Keratinocyte (primary cell): ENCODE measurements around the gene TELO2. TPM values are rescaled to one million over a fixed set of nuclear protein-coding genes. Genes with fewer than 3 reads are reported as not detected.
A peak's percentile ranks its signal among the peaks of the same experiment; 100 is the strongest.

ENCODE experiments used
- DNase-seq: peaks from one replicate; pipeline ENCODE4 v3.0.0-alpha.2; 2011; ENCODE audit warnings: low read depth, missing footprints, low spot score
- FAIRE-seq: peaks from 2 replicates; lab custom pipeline; 2011; peaks lifted over from hg19 to GRCh38; lab: Jason Lieb, UNC
- H2AFZ ChIP-seq: 2 replicates; pipeline ENCODE4 v1.6.0; 2012; ENCODE audit warnings: low read length, control low read depth, inconsistent platforms; ENCODE audit not compliant: control insufficient read depth
- H3K27ac ChIP-seq: 2 replicates; pipeline ENCODE4 v1.5.1; 2011; ENCODE audit warnings: low read length; ENCODE audit not compliant: control insufficient read depth, insufficient read depth
- H3K27me3 ChIP-seq: 3 replicates; pipeline ENCODE4 v1.6.0; 2011; ENCODE audit warnings: low read length; ENCODE audit not compliant: control insufficient read depth, insufficient read depth; ENCODE audit errors: extremely low read depth
- H3K36me3 ChIP-seq, 2 experiments: 2 replicates in 1 of 2; 3 replicates in 1 of 2; pipeline ENCODE4 v1.5.1; 2011; ENCODE audit warnings: low read length in 2 of 2, mild to moderate bottlenecking in 1 of 2; ENCODE audit not compliant: control insufficient read depth in 2 of 2, insufficient read depth in 2 of 2; ENCODE audit errors: extremely low read depth in 1 of 2
- H3K4me1 ChIP-seq: 3 replicates; pipeline ENCODE4 v1.5.1; 2011; ENCODE audit warnings: low read length; ENCODE audit not compliant: control insufficient read depth, insufficient read depth; ENCODE audit errors: extremely low read depth
- H3K4me2 ChIP-seq: 3 replicates; pipeline ENCODE4 v1.6.0; 2011; ENCODE audit warnings: low read depth, low read length; ENCODE audit not compliant: control insufficient read depth, insufficient read depth; ENCODE audit errors: extremely low read depth
- H3K4me3 ChIP-seq, 3 experiments: fragments of 200-600 bp in 1 of 3; sonication (generic) in 1 of 3; 2 replicates in 2 of 3; 3 replicates in 1 of 3; pipeline ENCODE4 v1.5.1; 2011 to 2016; ENCODE audit warnings: low read length in 3 of 3, mild to moderate bottlenecking in 3 of 3, control low read depth in 2 of 3, inconsistent platforms in 1 of 3, low read depth in 1 of 3, mixed read lengths in 1 of 3, mixed run types in 1 of 3, moderate library complexity in 1 of 3; ENCODE audit not compliant: control insufficient read depth in 2 of 3, insufficient read depth in 2 of 3; ENCODE audit errors: extremely low read depth in 1 of 3
- H3K79me2 ChIP-seq: 2 replicates; pipeline ENCODE4 v1.6.0; 2012; ENCODE audit warnings: low read length; ENCODE audit not compliant: control insufficient read depth, insufficient read depth
- H3K9ac ChIP-seq: 3 replicates; pipeline ENCODE4 v1.6.0; 2011; ENCODE audit warnings: low read length; ENCODE audit not compliant: control insufficient read depth, insufficient read depth; ENCODE audit errors: extremely low read depth
- H3K9me1 ChIP-seq: 3 replicates; pipeline ENCODE4 v1.6.0; 2011; ENCODE audit warnings: low read length; ENCODE audit not compliant: control insufficient read depth, insufficient read depth; ENCODE audit errors: extremely low read depth
- H3K9me3 ChIP-seq: 2 replicates; pipeline ENCODE4 v1.5.1; 2012; ENCODE audit warnings: low read depth, low read length; ENCODE audit not compliant: control insufficient read depth
- H4K20me1 ChIP-seq: 3 replicates; pipeline ENCODE4 v1.6.0; 2011; ENCODE audit warnings: low read length; ENCODE audit not compliant: control insufficient read depth, insufficient read depth; ENCODE audit errors: extremely low read depth
- CTCF ChIP-seq, 3 experiments: IDR thresholded peaks in 1 of 3; conservative IDR thresholded peaks in 1 of 3; optimal IDR thresholded peaks in 1 of 3; 2 replicates in 2 of 3; 3 replicates in 1 of 3; pipeline versions ENCODE3 to v1.5.1; 2011; ENCODE audit warnings: low read length in 3 of 3, mild to moderate bottlenecking in 3 of 3, moderate library complexity in 2 of 3, control low read depth in 1 of 3, inconsistent platforms in 1 of 3; ENCODE audit not compliant: insufficient read depth in 2 of 3; ENCODE audit errors: extremely low read depth in 1 of 3
- EZH2 ChIP-seq: IDR thresholded peaks from one replicate; pipeline ENCODE4 v1.6.1; 2012; ENCODE audit warnings: inconsistent platforms, mild to moderate bottlenecking, low read length, moderate library complexity
- dilution Hi-C: fragments of 300-500 bp; cut with MboI; formaldehyde crosslinking; loops from one replicate; pipeline ENCODE4 v1.7.0; 2020; ENCODE audit warnings: low sequenced_read_pairs; ENCODE audit not compliant: extremely low pct_ligation_motif_present
- polyA plus RNA-seq, 5 experiments: library from polyadenylated mRNA; depleted of rRNA in 3 of 5; stranded (reverse) in 3 of 5; stranded (forward) in 1 of 5; unstranded in 1 of 5; fragments of >200 nt; gene quantifications; 1 replicate in 1 of 5; 2 replicates in 3 of 5; 3 replicates in 1 of 5; pipeline versions ENCODE4 v1.2.1 to v1.2.3, GENCODE V29; 2011 to 2012; ENCODE audit warnings: missing spikeins in 2 of 5, low read depth in 1 of 5, low replicate concordance in 1 of 5

The TELO2 gene
- polyA plus RNA-seq, 1 donor (not counting 4 experiments of a cell fraction or from before 2014, with no cell fraction given): 7.9 TPM

GRCh38 chr16:1543085-1543896 is 50.1 kb downstream of the TELO2 start:
- Histone ChIP-seq H3K9me1 (no peaks in the 10 kb centered on the region), H3K9ac (peak overlapping the region; percentile 47), H3K9me3 (no peaks in the 10 kb centered on the region), H3K36me3 (peaks cover 0 to 3% of the 10 kb centered on the region in 2 experiments), H3K4me1 (peaks cover 31% of the 10 kb centered on the region), H2AFZ (peak overlapping the region; percentile 51), H3K27ac (peak overlapping the region; percentile 67), H3K4me3 (peak overlapping the region in 1 of 3 experiments; percentile 47), H4K20me1 (no peaks in the 10 kb centered on the region), H3K27me3 (no peaks in the 10 kb centered on the region), H3K79me2 (no peaks in the 10 kb centered on the region), H3K4me2 (peak overlapping the region; percentile 76)
- dilution Hi-C loops: no loop called here
- DNase-seq (peak; percentile 70), FAIRE-seq (peak; percentile 90)
- TF ChIP-seq CTCF (optimal IDR thresholded peaks at IDR 0.05 in 1 of 3, IDR thresholded peaks at IDR 0.05 in 1 of 3, conservative IDR thresholded peaks at IDR 0.05 in 1 of 3; ENCODE audit: extremely low read depth in 1 of 3, insufficient read depth in 2 of 3, low read length in 3 of 3) (peak in 1 of 3 experiments; percentile 30), EZH2 (no peak)

DNA sequence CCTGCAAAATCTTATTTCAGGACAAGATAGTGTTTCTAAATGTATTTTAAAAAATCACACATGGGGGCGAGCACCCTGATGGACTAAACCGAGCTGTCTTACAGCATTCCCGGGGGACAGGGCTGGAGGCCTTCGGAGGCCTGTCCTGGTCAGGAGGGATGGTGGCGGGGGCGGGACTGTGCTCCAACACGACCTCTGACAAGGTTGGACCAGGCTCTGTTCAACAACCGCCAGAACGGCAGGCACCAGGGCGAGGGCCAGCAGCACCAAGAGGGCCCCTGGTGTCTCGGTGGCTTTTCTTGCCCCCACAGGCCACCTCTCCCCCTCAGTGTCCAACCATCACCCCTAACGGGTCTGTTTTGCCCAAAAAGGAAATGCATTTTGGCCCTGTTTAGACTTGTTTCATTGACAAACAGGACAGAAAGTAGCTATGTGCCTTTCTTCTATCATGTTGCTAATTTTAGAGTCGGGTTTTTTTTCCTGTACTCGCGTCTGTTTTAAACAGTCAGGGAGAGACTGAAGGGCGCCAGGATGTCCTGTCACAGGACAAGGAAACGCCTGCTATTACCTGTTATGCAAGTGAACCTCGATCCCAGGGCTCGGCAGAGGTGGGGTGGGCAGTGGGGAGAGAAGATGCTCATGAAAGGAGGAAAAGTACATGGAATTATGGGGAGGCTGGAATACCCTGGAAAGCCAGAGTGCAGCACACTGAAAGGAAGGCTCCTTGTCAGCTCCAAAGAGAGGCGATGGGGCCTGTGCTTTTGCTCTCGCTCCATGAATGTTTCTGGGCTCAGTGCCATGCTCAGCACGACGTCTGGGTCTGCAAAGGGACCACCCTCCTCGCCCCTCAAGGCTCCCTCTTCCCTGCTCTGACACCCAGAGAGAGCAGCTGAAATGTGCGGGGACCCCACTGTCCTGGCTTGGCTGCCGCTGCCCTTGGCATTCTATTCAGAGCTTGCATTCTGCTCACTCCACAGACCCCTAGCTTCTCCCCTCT is 52.2 kb downstream of the TELO2 start:
- Histone ChIP-seq H3K4me3 (no peak overlapping the region), H3K4me2 (peak overlapping the region; percentile 54), H4K20me1 (no peaks in the 10 kb centered on the region), H3K9ac (no peak overlapping the region), H2AFZ (no peak overlapping the region), H3K27ac (no peak overlapping the region), H3K9me1 (no peaks in the 10 kb centered on the region), H3K4me1 (peaks cover 41% of the 10 kb centered on the region), H3K36me3 (peaks cover 0 to 3% of the 10 kb centered on the region in 2 experiments), H3K79me2 (no peaks in the 10 kb centered on the region), H3K9me3 (no peaks in the 10 kb centered on the region), H3K27me3 (no peaks in the 10 kb centered on the region)
- no peak for FAIRE-seq
- no peak for DNase-seq
- TF ChIP-seq EZH2 (no peak), CTCF (optimal IDR thresholded peaks at IDR 0.05 in 1 of 3, IDR thresholded peaks at IDR 0.05 in 1 of 3, conservative IDR thresholded peaks at IDR 0.05 in 1 of 3; ENCODE audit: extremely low read depth in 1 of 3, insufficient read depth in 2 of 3, low read length in 3 of 3) (no peak)
- dilution Hi-C loops: no loop called here
